ENCODE measurements around the gene TFDP3.

GRCh38 chrX:133189195-133189594 is 29.0 kb downstream of the TFDP3 start:
- no peak for TF ChIP-seq POLR2A (IDR thresholded peaks at IDR 0.05; ENCODE audit: low read length)
- no peak for TF ChIP-seq GATA1 (IDR thresholded peaks at IDR 0.05; ENCODE audit: low read depth, low read length)
